ENCODE results near the gene FBXL19.
"Not testable (repeated sequence)": the region's sequence is repeated elsewhere in the genome, so short reads cannot be mapped to it uniquely, and the experiment has no call there.

Gene FBXL19, protein sequence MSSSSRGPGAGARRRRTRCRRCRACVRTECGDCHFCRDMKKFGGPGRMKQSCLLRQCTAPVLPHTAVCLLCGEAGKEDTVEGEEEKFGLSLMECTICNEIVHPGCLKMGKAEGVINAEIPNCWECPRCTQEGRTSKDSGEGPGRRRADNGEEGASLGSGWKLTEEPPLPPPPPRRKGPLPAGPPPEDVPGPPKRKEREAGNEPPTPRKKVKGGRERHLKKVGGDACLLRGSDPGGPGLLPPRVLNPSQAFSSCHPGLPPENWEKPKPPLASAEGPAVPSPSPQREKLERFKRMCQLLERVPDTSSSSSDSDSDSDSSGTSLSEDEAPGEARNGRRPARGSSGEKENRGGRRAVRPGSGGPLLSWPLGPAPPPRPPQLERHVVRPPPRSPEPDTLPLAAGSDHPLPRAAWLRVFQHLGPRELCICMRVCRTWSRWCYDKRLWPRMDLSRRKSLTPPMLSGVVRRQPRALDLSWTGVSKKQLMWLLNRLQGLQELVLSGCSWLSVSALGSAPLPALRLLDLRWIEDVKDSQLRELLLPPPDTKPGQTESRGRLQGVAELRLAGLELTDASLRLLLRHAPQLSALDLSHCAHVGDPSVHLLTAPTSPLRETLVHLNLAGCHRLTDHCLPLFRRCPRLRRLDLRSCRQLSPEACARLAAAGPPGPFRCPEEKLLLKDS

DNA sequence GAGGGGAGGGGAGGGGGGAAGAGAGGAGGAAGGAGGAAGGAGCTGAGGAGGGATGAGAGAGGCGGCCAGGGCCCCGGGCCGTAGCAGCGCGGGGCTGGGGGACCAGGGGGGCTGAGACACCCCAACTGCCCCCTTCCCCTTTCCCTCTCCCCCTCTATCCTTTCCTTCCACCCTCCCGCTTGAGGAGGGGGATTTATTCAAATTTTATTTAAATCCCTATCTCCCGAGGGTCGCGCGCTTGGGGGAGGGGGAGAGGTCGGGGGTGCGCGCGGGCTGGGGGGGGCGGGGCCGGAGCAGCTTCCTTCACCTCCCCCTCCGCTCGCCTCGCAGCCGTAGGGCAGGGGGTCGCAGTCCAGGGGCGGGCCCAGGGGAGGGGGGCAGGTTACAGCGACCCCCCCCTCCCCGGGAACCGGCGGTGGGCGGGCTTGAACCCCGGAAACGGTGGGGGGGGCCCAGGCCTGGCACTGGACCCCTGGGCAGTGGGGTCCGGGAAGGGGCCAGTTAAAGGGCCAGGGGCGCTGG lies at the start of gene FBXL19:
TSS of gene FBXL19 (plus strand) at position 19 of the 522 bp plus-strand sequence. CDS start 2,183 bp downstream, outside the sequence.
- DNase-seq: peak; percentile 80

GRCh38 chr16:30874244-30874820 lies 49.0 kb upstream of the FBXL19 start:
- DNase-seq: peak; percentile 41

GRCh38 chr16:30874821-30875717 lies 48.3 kb upstream of the FBXL19 start:
- peak; percentile 97 for DNase-seq

GRCh38 chr16:30875871-30876801 lies 47.2 kb upstream of the FBXL19 start:
- peak; percentile 59 for DNase-seq

DNA sequence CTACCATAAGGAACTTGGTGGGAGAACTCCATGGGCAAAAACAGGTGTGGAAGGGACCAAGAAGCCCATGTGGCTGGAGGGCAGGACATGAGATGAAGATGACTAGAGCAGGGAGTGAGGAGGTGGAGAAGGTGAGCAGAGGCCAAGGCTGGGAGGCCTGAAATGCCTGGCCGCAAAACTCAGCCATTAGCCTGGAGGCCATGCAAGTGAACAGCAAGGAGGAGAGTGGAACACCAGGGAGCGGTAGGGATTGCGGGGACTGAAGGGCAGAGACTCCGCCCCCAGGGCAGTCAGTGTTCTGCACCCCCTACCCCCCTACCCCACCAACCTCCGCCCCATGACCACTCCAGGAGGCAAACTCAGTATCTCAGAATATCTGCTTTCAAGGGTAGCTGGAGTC lies 46.5 kb upstream of the FBXL19 start:
- DNase-seq: peak; percentile 22

GRCh38 chr16:30882429-30883310 lies 40.7 kb upstream of the FBXL19 start:
- DNase-seq: peak; percentile 51

DNA sequence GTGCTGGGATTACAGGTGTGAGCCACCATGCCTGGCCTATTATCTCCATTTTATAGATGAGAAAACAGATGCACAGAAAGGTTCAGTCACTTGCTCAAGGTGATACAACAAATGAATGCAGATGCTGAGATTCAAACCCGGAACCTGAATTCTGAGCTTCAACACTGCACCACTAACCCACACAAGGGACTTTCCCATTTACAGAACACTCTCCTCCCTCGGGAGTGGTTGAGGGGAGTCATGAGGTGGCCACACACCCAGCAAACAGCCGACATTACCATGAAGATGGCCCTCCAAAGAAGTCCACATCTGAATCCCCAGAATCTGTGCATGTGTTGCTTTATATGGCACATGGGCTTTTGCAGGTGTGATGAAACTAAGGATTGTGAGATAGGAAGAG lies 38.6 kb upstream of the FBXL19 start:
- DNase-seq: no peak

DNA sequence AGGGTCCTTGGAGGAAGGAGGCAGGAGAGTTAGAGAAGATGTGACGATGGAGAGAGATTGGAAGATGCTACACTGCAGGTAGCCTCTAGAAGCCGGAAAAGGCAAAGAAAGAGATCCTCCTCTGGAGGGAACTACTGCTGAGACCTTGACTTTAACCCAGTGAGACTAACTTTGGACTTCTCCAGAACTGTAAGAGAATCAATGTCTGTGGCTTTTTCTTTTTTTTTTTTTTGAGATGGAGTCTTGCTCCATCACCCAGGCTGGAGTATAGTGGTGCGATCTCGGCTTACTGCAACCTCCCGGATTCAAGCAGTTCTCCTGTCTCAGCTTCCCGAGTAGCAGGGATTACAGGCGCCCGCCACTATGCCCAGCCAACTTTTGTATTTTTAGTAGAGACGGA lies 38.2 kb upstream of the FBXL19 start:
- no peak for DNase-seq

DNA sequence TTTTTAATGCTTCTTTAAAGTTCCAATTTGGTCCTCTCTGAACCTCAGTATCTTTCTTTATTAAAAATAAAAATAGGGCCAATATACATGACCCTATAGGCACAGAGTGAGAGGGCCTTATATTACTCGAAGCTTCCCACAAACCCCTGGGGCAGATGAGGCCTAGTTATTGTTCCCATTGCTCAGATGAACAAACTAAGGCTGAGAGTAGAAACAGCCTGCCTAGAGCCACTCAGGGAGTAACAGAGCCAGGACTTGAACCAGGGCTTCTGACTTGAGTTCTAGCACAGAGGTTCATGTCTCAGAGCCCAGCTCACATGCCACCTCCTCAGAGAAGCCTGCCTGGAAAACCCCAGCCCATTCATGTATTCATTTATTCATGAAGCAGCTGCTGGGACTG lies 37.2 kb upstream of the FBXL19 start:
- DNase-seq: no peak

DNA sequence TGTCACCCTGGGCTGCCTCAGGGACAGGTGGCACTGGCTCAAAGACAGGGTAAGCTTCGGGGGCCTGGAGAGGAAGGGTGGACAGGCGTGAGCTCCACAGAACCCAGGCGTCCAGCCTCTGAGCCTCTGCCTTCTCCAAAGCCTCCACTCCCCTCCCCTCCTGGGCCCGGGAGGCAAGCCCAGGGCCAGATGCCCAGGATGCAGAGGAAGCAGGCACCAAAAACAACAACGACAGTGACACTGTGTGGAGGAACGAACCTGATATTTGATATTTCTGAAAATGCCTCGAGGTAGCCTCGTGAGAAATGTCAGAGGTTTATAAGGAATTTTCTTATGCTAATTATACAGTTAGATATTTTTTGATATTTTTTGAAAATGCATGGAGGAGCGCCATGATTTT lies 35.4 kb upstream of the FBXL19 start:
- DNase-seq: no peak

DNA sequence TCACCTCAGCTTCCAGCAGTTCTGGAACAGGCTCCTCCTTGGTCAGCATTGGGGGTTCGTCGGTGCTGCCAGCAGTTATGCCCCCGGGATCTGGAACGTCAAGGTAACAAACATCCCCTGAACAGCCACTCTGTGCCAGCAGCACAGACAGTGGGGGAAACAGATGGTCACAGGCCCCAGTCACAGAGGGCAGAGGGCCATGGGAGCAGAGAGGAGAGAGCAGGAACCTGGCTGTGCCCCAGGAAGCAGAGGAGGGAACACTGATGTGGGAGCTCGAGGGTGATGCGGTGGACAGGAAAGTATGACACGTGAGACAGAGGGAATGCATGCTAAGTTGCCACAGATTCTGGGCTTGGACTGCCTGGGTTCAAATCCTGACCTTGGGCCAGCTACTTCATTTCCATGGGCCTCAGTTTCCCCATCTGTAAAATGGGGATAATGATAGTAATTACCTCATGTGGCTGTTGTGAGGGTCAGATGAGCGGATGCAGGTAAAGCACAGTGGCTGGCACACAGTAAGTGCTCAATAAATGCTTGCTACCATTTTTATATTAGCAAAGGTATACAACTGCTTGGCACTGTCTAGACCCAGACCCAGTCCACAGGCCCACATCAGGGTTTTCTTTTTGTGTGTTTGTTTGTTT lies 34.4 kb upstream of the FBXL19 start:
- no peak for DNase-seq

GRCh38 chr16:30889721-30890120 lies 33.7 kb upstream of the FBXL19 start:
- no peak for DNase-seq

DNA sequence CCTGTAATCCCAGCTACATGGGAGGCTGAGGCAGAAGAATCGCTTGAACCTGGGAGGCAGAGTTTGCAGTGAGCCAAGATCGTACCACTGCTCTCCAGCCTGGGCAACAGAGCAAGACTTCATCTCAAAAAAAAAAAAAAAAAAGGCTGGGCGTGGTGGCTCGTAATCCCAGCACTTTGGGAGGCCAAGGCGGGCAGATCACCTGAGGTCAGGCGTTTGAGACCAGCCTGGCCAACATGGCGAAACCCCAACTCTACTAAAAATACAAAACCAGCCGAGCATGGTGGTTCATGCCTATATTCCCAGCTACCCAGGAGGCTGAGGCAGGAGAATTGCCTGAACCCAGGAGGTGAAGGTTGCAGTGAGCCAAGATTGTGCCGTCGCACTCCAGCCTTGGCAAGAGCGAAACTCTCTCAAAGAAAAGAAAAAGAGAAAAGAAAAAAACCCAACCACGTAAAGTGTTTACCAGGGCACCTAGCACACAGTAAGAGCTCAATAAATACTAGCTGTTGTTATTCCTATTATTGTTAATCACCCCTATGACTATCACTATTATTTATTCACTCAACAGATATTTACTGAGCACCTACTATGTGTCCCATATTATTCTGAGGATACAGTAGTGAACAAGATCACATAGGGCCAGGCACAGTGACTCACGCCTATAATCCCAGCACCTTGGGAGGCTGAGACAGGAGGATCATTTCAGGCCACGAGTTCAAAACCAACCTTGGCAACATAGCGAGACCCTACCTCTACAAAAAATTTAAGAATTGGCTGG lies 32.1 kb upstream of the FBXL19 start:
- DNase-seq: not testable (repeated sequence)

DNA sequence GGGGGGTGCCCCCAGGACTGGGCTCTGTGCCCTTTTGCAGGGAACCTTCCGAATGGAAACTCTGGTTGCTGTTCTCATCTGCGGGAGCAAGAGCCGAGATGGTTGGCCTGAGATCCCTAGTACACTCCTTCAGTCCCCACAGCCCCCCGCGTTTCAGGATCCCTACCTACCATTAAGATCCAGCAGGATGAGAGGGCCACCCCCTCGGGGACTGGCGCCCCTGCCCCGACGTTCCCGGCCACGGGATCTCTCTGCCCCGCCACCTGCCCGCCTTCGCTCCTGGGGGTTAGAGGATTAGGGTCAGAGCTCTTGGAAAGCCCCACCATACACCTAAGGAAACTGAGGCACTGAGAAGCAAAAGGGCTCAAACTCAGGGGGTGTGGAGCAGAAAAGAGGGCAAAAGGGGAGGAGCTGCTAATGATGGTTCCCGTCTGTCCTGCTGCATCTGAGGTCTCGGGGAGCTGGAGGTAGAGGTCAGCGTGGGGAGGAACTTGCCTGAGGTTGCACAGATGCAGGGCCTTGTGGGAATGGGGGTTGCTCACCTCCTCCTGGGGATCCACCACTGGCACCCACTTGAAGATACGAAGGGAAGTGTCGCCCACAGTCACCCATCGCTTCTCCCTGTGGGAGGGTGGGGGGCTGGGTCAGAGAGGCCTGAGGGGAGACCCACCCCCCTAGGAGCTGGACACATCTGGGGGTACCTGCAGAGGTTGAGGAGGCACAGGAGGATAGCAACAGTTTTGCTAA lies 30.5 kb upstream of the FBXL19 start:
- DNase-seq: no peak

DNA sequence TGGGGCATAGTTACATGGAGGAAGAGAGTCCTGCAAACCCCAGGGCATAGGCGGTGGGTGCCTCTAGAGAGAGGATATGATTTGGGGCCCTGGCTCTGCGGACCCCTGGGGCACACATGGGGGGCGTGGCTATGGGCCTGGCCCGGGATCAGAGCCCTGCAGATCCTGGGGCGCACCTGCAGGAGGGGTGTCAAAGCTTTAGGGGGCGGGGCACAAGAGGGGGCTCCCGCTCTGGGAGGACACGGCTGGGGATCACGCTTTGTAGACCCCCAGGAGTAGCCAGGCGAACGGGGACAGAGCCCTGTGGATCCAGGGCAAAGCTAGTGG lies 30.0 kb upstream of the FBXL19 start:
- peak; percentile 49 for DNase-seq

- DNase-seq: peak; percentile 94
Measured at GRCh38 chr16:30893744-30894539, 29.4 kb upstream of the FBXL19 start, which contains the start of gene BCL7C. Gene BCL7C (minus strand): TSS chr16:30894077. CDS start chr16:30893944, 133 bp downstream.
